Kidney (tissue), 14 donors: Measurements from ENCODE around the gene MYLK2. TPM values are rescaled to one million over a fixed set of nuclear protein-coding genes. Genes with fewer than 3 reads are reported as not detected.
A peak's percentile ranks its signal among the peaks of the same experiment; 100 is the strongest.

ENCODE experiments used
- DNase-seq, 5 donors: peaks; one replicate each; pipeline ENCODE4 v3.0.0-alpha.2; 2013 to 2020
- FAIRE-seq: peaks from 2 replicates; lab custom pipeline; 2012; peaks lifted over from hg19 to GRCh38; lab: Jason Lieb, UNC
- H3K27ac ChIP-seq, 2 donors: one replicate each; pipeline ENCODE4 v1.7.0; 2013; ENCODE audit warnings: low read depth in 2 of 2, low read length in 2 of 2, inconsistent platforms in 1 of 2
- H3K27me3 ChIP-seq: one replicate; pipeline ENCODE4 v1.7.1; 2013; ENCODE audit warnings: low read length, inconsistent platforms; ENCODE audit not compliant: control insufficient read depth, insufficient read depth
- H3K36me3 ChIP-seq, 3 donors: one replicate each; pipeline versions ENCODE4 v1.7.0 to v1.7.1; 2013; ENCODE audit warnings: low read length in 3 of 3, control low read depth in 1 of 3, inconsistent platforms in 1 of 3; ENCODE audit not compliant: insufficient read depth in 3 of 3, control insufficient read depth in 2 of 3
- H3K4me1 ChIP-seq, 3 donors: one replicate each; pipeline versions ENCODE4 v1.7.0 to v1.7.1; 2013; ENCODE audit warnings: low read length in 3 of 3, inconsistent platforms in 1 of 3, low read depth in 1 of 3; ENCODE audit not compliant: control insufficient read depth in 2 of 3, insufficient read depth in 2 of 3
- H3K4me3 ChIP-seq, 3 donors: one replicate each; pipeline versions ENCODE4 v1.7.0 to v1.8.1; 2013; ENCODE audit warnings: low read length in 3 of 3, control low read depth in 1 of 3, inconsistent platforms in 1 of 3
- H3K9ac ChIP-seq, 3 donors: one replicate each; pipeline versions ENCODE4 v1.7.0 to v1.7.1; 2013; ENCODE audit warnings: low read length in 3 of 3, control low read depth in 1 of 3, inconsistent platforms in 1 of 3
- H3K9me3 ChIP-seq, 3 donors: one replicate each; pipeline versions ENCODE4 v1.7.0 to v1.7.1; 2013; ENCODE audit warnings: low read length in 3 of 3, control low read depth in 1 of 3, inconsistent platforms in 1 of 3; ENCODE audit not compliant: control insufficient read depth in 2 of 3, insufficient read depth in 1 of 3
- intact Hi-C: fragments of 100-400 bp; cut with DNase I; formaldehyde crosslinking; loops from one replicate; pipeline ENCODE4 v1.11.1; 2022
- polyA plus RNA-seq: library from polyadenylated mRNA; stranded (reverse); fragments of 350-450 nt; fragmentation: Illumina TruSeq; extraction: RNeasy Lipid Tissue Mini Kit (QIAGEN cat#74804); gene quantifications from one replicate; pipeline ENCODE4 v1.2.3, GENCODE V29; 2014; ENCODE audit warnings: low read depth, low replicate concordance; ENCODE audit not compliant: insufficient read depth
- total RNA-seq: library from RNA; stranded (reverse); fragmentation: NEBNext Ultra II Directional; extraction: Animal tissue kit (Norgen Biotek cat#: 25700); gene quantifications from one replicate; pipeline ENCODE4 v1.2.1, GENCODE V29; 2021
- TF ChIP-seq, protein P1 (sequence below): IDR thresholded peaks from 3 replicates; pipeline ENCODE4 v1.5.1; 2012; ENCODE audit warnings: mild to moderate bottlenecking, moderate library complexity, borderline replicate concordance; ENCODE audit not compliant: insufficient read depth; ENCODE audit errors: extremely low read depth
- donor health status: control.
- donor health status: control.
- donor health status: control.
- donor health status: control.
- donor health status: control.
- donor health status: DM: yes; HTN: yes; CAD: no.
- donor health status: Normal renal cell carcinoma (clear cell type).

MYLK2 gene
- total and polyA plus RNA-seq, 2 donors from 2014 or later, result not detected

DNA sequence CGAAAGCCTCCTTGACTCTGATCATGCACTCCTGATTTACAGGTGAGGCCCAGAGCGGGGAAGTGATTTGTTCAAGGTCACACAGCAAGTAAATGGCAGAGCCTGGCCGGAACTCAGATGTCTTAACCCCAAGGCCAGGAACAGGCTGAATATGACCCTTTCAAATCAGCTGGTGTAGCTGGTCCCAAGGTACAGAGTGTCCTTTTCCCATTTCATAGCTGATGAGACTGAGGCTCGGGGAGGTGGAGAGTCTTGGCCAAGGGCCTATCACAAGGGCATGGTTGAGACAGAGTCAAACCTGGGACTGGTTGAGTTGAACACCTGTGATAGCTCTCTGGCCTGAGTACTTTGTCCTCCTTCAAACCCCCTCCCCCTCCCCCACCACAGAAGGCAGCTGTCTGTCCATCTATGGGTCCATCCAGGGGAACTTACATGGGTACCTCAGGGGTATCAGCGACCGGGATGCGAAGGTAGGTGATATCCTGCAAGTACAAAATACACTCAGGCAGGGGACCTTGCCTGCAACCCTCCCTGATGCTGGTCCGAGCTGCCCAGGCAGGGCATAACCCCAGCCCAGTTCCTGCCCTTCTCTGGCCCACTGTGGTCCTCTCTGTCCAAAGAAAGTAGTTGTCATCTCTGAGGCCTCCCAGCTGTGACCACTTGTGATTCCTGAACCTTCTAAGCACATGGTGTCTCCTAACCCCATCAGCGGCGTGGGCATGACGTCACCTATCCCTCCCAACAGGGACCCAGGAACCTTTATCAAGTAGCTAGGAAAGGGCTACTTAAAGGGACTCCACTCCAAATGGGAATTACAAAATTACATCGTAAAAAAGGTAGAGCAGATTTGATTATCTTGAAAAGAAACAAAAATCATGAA lies 45.6 kb downstream of the MYLK2 start:
- Histone ChIP-seq H3K9me3 (no peaks in the 10 kb centered on the region), H3K27me3 (no peaks in the 10 kb centered on the region), H3K27ac (no peak overlapping the region), H3K4me3 (no peak overlapping the region), H3K36me3 (peaks cover 0 to 9% (median 0%) of the 10 kb centered on the region in 3 donors), H3K9ac (no peak overlapping the region), H3K4me1 (peaks cover 0 to 29% (median 18%) of the 10 kb centered on the region in 3 donors)
- intact Hi-C loops, result no loop called here
- FAIRE-seq (no peak), DNase-seq (peak in 1 of 5 donors; percentile 41)
- TF ChIP-seq, protein P1, sequence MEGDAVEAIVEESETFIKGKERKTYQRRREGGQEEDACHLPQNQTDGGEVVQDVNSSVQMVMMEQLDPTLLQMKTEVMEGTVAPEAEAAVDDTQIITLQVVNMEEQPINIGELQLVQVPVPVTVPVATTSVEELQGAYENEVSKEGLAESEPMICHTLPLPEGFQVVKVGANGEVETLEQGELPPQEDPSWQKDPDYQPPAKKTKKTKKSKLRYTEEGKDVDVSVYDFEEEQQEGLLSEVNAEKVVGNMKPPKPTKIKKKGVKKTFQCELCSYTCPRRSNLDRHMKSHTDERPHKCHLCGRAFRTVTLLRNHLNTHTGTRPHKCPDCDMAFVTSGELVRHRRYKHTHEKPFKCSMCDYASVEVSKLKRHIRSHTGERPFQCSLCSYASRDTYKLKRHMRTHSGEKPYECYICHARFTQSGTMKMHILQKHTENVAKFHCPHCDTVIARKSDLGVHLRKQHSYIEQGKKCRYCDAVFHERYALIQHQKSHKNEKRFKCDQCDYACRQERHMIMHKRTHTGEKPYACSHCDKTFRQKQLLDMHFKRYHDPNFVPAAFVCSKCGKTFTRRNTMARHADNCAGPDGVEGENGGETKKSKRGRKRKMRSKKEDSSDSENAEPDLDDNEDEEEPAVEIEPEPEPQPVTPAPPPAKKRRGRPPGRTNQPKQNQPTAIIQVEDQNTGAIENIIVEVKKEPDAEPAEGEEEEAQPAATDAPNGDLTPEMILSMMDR, result no peak

DNA sequence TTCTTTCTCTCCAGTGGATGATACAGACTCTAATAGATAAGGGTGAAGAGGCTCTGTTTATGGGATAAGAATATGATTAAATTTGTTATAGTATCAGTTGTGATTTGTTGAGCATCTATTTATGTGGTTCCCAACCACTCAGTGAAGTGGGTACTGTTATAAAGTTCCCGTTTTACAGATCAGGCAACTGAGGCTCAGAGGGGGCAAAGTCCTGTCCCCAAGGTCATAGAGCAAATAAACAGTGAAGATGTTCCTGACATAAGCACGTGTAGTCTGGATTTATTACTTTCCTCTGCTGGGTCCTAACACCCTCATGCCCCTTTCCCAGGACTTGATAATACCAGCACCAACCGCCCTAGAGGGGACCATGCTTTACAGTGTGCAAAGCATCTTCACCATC lies 47.1 kb downstream of the MYLK2 start:
- Histone ChIP-seq H3K9me3 (no peaks in the 10 kb centered on the region), H3K27me3 (no peaks in the 10 kb centered on the region), H3K9ac (no peak overlapping the region), H3K27ac (no peak overlapping the region), H3K4me3 (no peak overlapping the region), H3K4me1 (peaks cover 0 to 18% (median 10%) of the 10 kb centered on the region in 3 donors), H3K36me3 (peaks cover 0 to 9% (median 0%) of the 10 kb centered on the region in 3 donors)
- no peak for FAIRE-seq
- intact Hi-C loops, result no loop called here
- TF ChIP-seq, protein P1, result no peak
- no peak for DNase-seq

DNA sequence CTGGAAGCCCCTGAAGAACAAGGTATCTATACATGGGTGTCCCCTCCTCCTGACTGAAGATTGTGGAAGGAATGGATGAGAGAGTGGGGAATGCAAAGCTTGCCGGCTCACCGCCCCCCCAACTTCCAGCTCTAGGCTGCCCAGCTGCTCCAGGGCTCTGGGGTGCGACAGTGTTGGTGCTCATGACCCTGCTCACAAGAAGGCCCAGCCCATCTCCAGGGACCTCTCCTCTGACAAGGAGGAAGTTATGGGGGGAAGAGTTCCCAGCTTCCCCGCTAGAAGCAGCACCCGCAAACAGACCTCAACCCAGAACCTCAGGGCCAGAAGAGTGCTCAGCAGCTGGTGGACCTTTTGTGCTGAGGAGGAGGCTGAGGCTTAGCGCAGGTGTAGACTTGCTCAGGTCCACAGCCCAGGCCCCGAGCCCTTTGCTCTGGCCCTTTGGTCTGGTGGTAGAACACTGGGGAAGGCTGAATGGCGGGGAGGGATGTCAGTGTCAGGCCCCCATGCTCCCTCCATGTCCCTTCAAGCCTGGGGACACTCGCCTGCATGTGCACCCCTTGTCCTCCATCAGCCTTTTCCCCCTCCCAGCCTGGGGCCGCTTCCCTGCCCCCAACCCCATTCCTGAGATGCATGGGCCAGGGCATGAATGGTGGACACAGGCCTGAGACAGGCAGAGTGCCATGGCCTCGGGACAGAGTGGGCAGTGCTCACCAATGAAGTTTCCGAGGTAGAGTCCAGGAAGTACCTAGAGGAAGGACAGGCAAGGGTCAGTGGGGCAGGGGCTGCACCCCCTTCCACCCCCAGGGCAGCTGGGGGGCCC lies 49.9 kb downstream of the MYLK2 start:
- peak overlapping the region in 2 of 3 donors; percentile 72 to 85 for H3K9ac ChIP-seq
- H3K27ac ChIP-seq, result peak overlapping the region; percentile 93
- H3K9me3 ChIP-seq, result no peaks in the 10 kb centered on the region
- H3K36me3 ChIP-seq, result peaks cover 0 to 4% (median 0%) of the 10 kb centered on the region in 3 donors
- intact Hi-C loops, result no loop called here
- H3K4me1 ChIP-seq, result peaks cover 0 to 12% (median 10%) of the 10 kb centered on the region in 3 donors
- FAIRE-seq, result no peak
- no peaks in the 10 kb centered on the region for H3K27me3 ChIP-seq
- peak overlapping the region in 2 of 3 donors; percentile 93 to 95 for H3K4me3 ChIP-seq
- no peak for DNase-seq
- TF ChIP-seq, protein P1, result no peak
